SK-N-SH treated with all-trans-retinoic acid at 6 μM for 48 hours (cell line): ENCODE results near the gene EXOSC9.
A peak's percentile ranks its signal among the peaks of the same experiment; 100 is the strongest.
"Not testable (repeated sequence)": the region's sequence is repeated elsewhere in the genome, so short reads cannot be mapped to it uniquely, and the experiment has no call there.

Source experiments
- ATAC-seq: fragments of 200-7000 bp; cut with Tn5 transposase; 3 replicates; pipeline ENCODE4 v1.9.1; 2020; ENCODE audit warnings: mild to moderate bottlenecking, moderate library complexity
- ARNTL ChIP-seq: fragments of 450-650 bp; formaldehyde crosslinking; IDR thresholded peaks from 2 replicates; pipeline ENCODE4 v1.5.0; 2020; ENCODE audit warnings: low read depth, mild to moderate bottlenecking, moderate library complexity, borderline replicate concordance
- BACH2 ChIP-seq: fragments of 250-450 bp; sonication (Bioruptor Pico); IDR thresholded peaks from 2 replicates; pipeline ENCODE4 v1.9.0; 2021; ENCODE audit warnings: mild to moderate bottlenecking, borderline replicate concordance
- CREB5 ChIP-seq: fragments of 250-450 bp; sonication (Bioruptor Pico); IDR thresholded peaks from 2 replicates; pipeline ENCODE4 v1.5.1; 2020; ENCODE audit warnings: low read depth, mild to moderate bottlenecking, moderate library complexity
- CSDC2 ChIP-seq: fragments of 250-450 bp; sonication (Bioruptor Pico); IDR thresholded peaks from 2 replicates; pipeline ENCODE4 v1.5.0; 2020; ENCODE audit warnings: mild to moderate bottlenecking, moderate library complexity
- CSRNP3 ChIP-seq: fragments of 250-450 bp; sonication (Bioruptor Pico); IDR thresholded peaks from 2 replicates; pipeline ENCODE4 v1.5.1; 2021; ENCODE audit warnings: mild to moderate bottlenecking, moderate library complexity
- ESRRG ChIP-seq: fragments of 250-450 bp; sonication (Bioruptor Pico); IDR thresholded peaks from 2 replicates; pipeline ENCODE4 v1.6.1; 2021; ENCODE audit warnings: mild to moderate bottlenecking
- GLIS3 ChIP-seq: fragments of 250-450 bp; sonication (Bioruptor Pico); IDR thresholded peaks from 2 replicates; pipeline ENCODE4 v1.5.0; 2020; ENCODE audit warnings: mild to moderate bottlenecking, moderate library complexity
- ISL1 ChIP-seq: fragments of 250-450 bp; sonication (Bioruptor Pico); IDR thresholded peaks from 2 replicates; pipeline ENCODE4 v2.1.2; 2022; ENCODE audit warnings: mild to moderate bottlenecking, moderate library complexity
- OSR1 ChIP-seq: fragments of 250-450 bp; sonication (Bioruptor Pico); IDR thresholded peaks from 2 replicates; pipeline ENCODE4 v1.8.0; 2022; ENCODE audit warnings: moderate library complexity, mild to moderate bottlenecking, inconsistent platforms
- POU6F1 ChIP-seq: fragments of 250-450 bp; sonication (Bioruptor Pico); IDR thresholded peaks from 2 replicates; pipeline ENCODE4 v1.8.0; 2021; ENCODE audit warnings: low read depth, mild to moderate bottlenecking, moderate library complexity, borderline replicate concordance
- PPARA ChIP-seq: fragments of 250-450 bp; sonication (Bioruptor Pico); IDR thresholded peaks from 2 replicates; pipeline ENCODE4 v1.5.0; 2020; ENCODE audit warnings: mild to moderate bottlenecking, borderline replicate concordance
- RARB ChIP-seq: fragments of 250-450 bp; sonication (Bioruptor Pico); IDR thresholded peaks from 2 replicates; pipeline ENCODE4 v1.8.0; 2021; ENCODE audit warnings: mild to moderate bottlenecking, moderate library complexity
- SNAI2 ChIP-seq: fragments of 250-450 bp; sonication (Bioruptor Pico); IDR thresholded peaks from 2 replicates; pipeline ENCODE4 v1.5.0; 2020; ENCODE audit warnings: mild to moderate bottlenecking, moderate library complexity
- TCF4 ChIP-seq: fragments of 250-450 bp; sonication (Bioruptor Pico); IDR thresholded peaks from 2 replicates; pipeline ENCODE4 v1.8.0; 2021; ENCODE audit warnings: mild to moderate bottlenecking, moderate library complexity, borderline replicate concordance
- TSHZ2 ChIP-seq: fragments of 250-450 bp; sonication (Bioruptor Pico); IDR thresholded peaks from 2 replicates; pipeline ENCODE4 v1.5.0; 2020; ENCODE audit warnings: mild to moderate bottlenecking, moderate library complexity
- ZC3H10 ChIP-seq: fragments of 250-450 bp; sonication (Bioruptor Pico); IDR thresholded peaks from 2 replicates; pipeline ENCODE4 v1.5.1; 2021; ENCODE audit warnings: mild to moderate bottlenecking, moderate library complexity
- ZFP3 ChIP-seq: fragments of 250-450 bp; sonication (Bioruptor Pico); IDR thresholded peaks from 2 replicates; pipeline ENCODE4 v1.5.0; 2020; ENCODE audit warnings: mild to moderate bottlenecking, moderate library complexity
- ZFP30 ChIP-seq: fragments of 450-650 bp; formaldehyde crosslinking; IDR thresholded peaks from 2 replicates; pipeline ENCODE4 v1.5.0; 2022; ENCODE audit warnings: mild to moderate bottlenecking, moderate library complexity
- ZNF565 ChIP-seq: fragments of 450-650 bp; formaldehyde crosslinking; conservative IDR thresholded peaks from 2 replicates; pipeline ENCODE4 v1.5.0; 2020; ENCODE audit warnings: low read depth, mild to moderate bottlenecking, moderate library complexity
- ZNF70 ChIP-seq: fragments of 450-650 bp; formaldehyde crosslinking; IDR thresholded peaks from 2 replicates; pipeline ENCODE4 v1.5.0; 2020; ENCODE audit warnings: mild to moderate bottlenecking, moderate library complexity
- ZNF8 ChIP-seq: fragments of 450-650 bp; formaldehyde crosslinking; IDR thresholded peaks from 2 replicates; pipeline ENCODE4 v1.5.0; 2020; ENCODE audit warnings: mild to moderate bottlenecking, moderate library complexity

Gene EXOSC9

GRCh38 chr4:121800961-121801714, at the start of gene EXOSC9:
Gene EXOSC9, plus strand, starts transcription at chr4:121801323. Its CDS starts 102 bp downstream, at chr4:121801425.
- TF ChIP-seq SNAI2 (CRISPR knock-in tag) (0 out of 2 replicates have a peak, but pooled peaks have one; percentile 38), BACH2 (0 out of 2 replicates have a peak, but pooled peaks have one; percentile 50), ZNF8 (peak; percentile 11; the same call in 1 of the 2 replicates), RARB (no peak), POU6F1 (CRISPR knock-in tag) (no peak), ZFP3 (CRISPR knock-in tag) (peak; percentile 19; the same call in 1 of the 2 replicates), CSDC2 (CRISPR knock-in tag) (peak; percentile 70; the same call in 1 of the 2 replicates), ZFP30 (CRISPR knock-in tag) (peak; percentile 28; the same call in 1 of the 2 replicates)
- peak; percentile 81 for ATAC-seq

GRCh38 chr4:121752142-121752541, 49.0 kb upstream of the EXOSC9 start:
- ATAC-seq, result not testable (repeated sequence)

GRCh38 chr4:121758925-121759568, 42.1 kb upstream of the EXOSC9 start:
- TF ChIP-seq CREB5 (CRISPR knock-in tag) (no peak), BACH2 (no peak)
- ATAC-seq, result no peak

- no peak for ATAC-seq
- TF ChIP-seq ESRRG (CRISPR knock-in tag) (no peak), ISL1 (CRISPR knock-in tag) (no peak), ZNF8 (no peak), ZNF70 (no peak), BACH2 (no peak), ZNF565 (no peak), ARNTL (CRISPR knock-in tag) (no peak), RARB (no peak), GLIS3 (CRISPR knock-in tag) (no peak), CREB5 (CRISPR knock-in tag) (no peak), CSRNP3 (CRISPR knock-in tag) (no peak), TSHZ2 (CRISPR knock-in tag) (no peak), PPARA (no peak), ZFP30 (CRISPR knock-in tag) (no peak), TCF4 (CRISPR knock-in tag) (no peak), OSR1 (no peak), ZFP3 (CRISPR knock-in tag) (no peak), ZC3H10 (CRISPR knock-in tag) (no peak)
Observed at GRCh38 chr4:121760205-121760604, 40.9 kb upstream of the EXOSC9 start.
